Neural cell (in vitro differentiated cells): ENCODE measurements around the gene PLD3.

Source experiments
- EP300 ChIP-seq: fragments of 450-650 bp; conservative IDR thresholded peaks from 2 replicates; pipeline ENCODE4 v1.6.1; 2014; ENCODE audit warnings: antibody characterized with exemption, mild to moderate bottlenecking, moderate library complexity; ENCODE audit not compliant: poor library complexity, severe bottlenecking
- POLR2AphosphoS5 ChIP-seq: IDR thresholded peaks from 2 replicates; pipeline ENCODE4 v1.6.1; 2012
- SMC3 ChIP-seq: fragments of 450-650 bp; conservative IDR thresholded peaks from 2 replicates; pipeline ENCODE4 v1.6.1; 2014; ENCODE audit warnings: antibody characterized with exemption, mild to moderate bottlenecking, moderate library complexity; ENCODE audit not compliant: poor library complexity
- TF ChIP-seq, protein P1 (sequence below): fragments of 450-650 bp; IDR thresholded peaks from 2 replicates; pipeline ENCODE4 v1.5.1; 2014; ENCODE audit warnings: antibody characterized with exemption, mild to moderate bottlenecking, moderate library complexity; ENCODE audit not compliant: poor library complexity, severe bottlenecking

GRCh38 chr19:40417643-40417981 lies 69.1 kb downstream of the PLD3 start:
- no peak for TF ChIP-seq EP300
- TF ChIP-seq, protein P1, sequence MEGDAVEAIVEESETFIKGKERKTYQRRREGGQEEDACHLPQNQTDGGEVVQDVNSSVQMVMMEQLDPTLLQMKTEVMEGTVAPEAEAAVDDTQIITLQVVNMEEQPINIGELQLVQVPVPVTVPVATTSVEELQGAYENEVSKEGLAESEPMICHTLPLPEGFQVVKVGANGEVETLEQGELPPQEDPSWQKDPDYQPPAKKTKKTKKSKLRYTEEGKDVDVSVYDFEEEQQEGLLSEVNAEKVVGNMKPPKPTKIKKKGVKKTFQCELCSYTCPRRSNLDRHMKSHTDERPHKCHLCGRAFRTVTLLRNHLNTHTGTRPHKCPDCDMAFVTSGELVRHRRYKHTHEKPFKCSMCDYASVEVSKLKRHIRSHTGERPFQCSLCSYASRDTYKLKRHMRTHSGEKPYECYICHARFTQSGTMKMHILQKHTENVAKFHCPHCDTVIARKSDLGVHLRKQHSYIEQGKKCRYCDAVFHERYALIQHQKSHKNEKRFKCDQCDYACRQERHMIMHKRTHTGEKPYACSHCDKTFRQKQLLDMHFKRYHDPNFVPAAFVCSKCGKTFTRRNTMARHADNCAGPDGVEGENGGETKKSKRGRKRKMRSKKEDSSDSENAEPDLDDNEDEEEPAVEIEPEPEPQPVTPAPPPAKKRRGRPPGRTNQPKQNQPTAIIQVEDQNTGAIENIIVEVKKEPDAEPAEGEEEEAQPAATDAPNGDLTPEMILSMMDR = no peak
- no peak for TF ChIP-seq SMC3
- TF ChIP-seq POLR2AphosphoS5 = no peak
